Inflammatory macrophage treated with lipopolysaccharide for 4 hours (primary cell): ENCODE measurements around the gene OBP2B.

Source experiments
- DNase-seq: peaks from one replicate; pipeline ENCODE4 v3.0.0-alpha.2; 2020

The OBP2B gene

GRCh38 chr9:133165452-133165730, 43.7 kb downstream of the OBP2B start:
- DNase-seq: no peak

- no peak for DNase-seq
These were observed 44.9 kb downstream of the OBP2B start for GRCh38 chr9:133164191-133164590.

GRCh38 chr9:133163504-133164172, 45.4 kb downstream of the OBP2B start, which contains the start of gene GBGT1:
Gene GBGT1 (minus strand): TSS chr9:133163914. CDS start chr9:133162412, 1,502 bp downstream.
- peak; percentile 66 for DNase-seq

DNA sequence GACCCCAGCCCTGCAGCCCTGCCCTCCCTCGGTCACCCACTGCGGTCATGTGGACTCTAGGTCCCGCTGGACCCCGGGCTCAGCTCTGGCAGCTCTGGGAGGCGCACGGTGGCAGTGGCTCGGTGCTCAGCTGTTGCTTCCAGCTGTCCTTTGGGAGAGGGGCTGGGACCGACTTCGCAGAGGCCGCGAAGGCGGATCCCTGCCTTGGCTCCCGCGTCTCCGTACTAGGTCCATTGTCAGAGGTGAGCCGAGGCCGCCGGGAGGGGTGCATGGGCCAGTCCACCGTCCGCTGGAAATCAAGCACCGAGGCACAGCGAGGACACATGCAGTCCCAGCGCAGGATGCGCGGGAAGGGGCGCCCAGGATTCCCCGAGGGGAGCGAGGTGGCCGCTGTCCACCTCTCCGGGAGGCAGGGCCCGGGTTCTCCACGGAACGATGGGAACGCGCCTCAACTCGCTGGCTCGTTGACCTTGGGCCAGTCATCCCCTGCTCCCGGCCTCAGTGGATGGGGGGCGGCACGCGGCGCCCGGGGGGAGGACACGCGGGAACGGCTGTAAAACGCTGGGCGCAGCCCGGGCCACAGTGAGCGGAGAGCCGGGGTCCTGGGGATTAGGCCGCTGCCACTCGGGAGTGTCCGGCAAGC, 46.1 kb downstream of the OBP2B start:
- DNase-seq: no peak

- no peak for DNase-seq
These were observed 47.5 kb downstream of the OBP2B start for GRCh38 chr9:133161547-133161950.

DNA sequence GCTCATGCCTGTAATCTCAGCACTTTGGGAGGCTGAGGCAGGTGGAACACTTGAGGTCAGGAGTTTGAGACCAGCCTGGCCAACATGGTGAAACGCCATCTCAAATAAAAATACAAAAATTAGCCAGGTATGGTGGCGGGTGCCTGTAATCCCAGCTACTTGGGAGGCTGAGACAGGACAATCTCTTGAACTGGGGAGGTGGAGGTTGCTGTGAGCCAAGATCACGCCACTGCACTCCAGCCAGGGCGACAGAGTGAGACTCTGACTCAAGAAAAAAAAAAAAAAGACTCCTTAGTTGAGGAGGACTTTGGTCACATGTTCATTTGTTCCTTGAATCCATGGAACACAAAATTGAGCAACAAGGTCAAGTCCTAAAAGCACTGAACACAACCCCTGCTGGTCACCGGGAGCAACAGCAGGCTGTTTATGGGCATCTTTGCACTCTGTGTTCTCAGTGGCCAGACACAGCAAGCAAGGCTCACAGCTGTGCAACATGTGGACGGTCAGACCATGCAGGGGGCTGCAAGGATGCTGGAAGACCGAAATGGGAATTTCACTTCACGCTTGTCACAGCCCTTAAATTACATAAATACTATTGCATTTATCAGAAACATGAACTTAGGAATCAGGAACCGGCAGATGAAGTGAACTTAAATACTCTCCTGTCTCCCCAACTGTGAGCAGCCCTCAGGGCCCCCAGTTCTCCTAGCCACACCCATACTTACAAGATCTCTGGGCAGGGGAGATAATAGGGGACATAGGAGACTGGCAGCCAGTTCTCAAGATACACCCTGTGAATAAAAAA, 48.1 kb downstream of the OBP2B start:
- DNase-seq: peak; percentile 89

DNA sequence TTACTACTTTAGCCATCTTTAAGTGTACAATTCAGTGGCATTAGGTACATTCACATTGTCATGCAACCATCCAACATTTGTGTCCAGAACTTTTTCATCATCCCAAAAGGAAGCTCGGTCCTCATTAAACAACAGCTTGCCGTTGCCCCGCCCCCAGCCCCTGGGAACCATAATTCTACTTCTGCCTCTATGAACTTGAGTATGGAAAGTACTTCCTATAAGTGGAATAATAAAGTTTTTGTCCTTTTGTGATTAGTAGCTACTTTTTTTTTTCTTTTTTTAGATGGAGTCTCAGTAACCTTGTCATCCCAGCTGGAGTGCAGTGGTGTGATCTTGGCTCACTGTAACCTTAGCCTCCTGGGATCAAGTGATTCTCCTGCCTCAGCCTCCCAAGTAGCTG, 50.4 kb downstream of the OBP2B start:
- no peak for DNase-seq
